Type B pancreatic cell (in vitro differentiated cells): ENCODE data around the gene FIBIN. TPM values are rescaled to one million over a fixed set of nuclear protein-coding genes. Genes with fewer than 3 reads are reported as not detected.
"Not testable (repeated sequence)": the region's sequence is repeated elsewhere in the genome, so short reads cannot be mapped to it uniquely, and the experiment has no call there.

Experiments used
- DNase-seq: peaks from one replicate; pipeline ENCODE4 v3.0.0; 2021; ENCODE audit warnings: mixed read lengths; ENCODE audit not compliant: unreplicated experiment; ENCODE audit errors: extremely low spot score
- H3K27ac Mint-ChIP-seq: 2 replicates; pipeline ENCODE4 v1.8.0; 2021; ENCODE audit warnings: mild to moderate bottlenecking, mixed read lengths
- H3K27me3 Mint-ChIP-seq: 2 replicates; pipeline ENCODE4 v1.8.0; 2021; ENCODE audit warnings: mixed read lengths
- H3K36me3 Mint-ChIP-seq: 2 replicates; pipeline ENCODE4 v1.8.0; 2021; ENCODE audit warnings: mixed read lengths
- H3K4me1 Mint-ChIP-seq: one replicate; pipeline ENCODE4 v1.8.0; 2021; ENCODE audit warnings: mixed read lengths; ENCODE audit not compliant: unreplicated experiment
- H3K4me3 Mint-ChIP-seq: 2 replicates; pipeline ENCODE4 v1.8.0; 2021; ENCODE audit warnings: mild to moderate bottlenecking, mixed read lengths
- H3K9me3 Mint-ChIP-seq: 2 replicates; pipeline ENCODE4 v1.8.0; 2021; ENCODE audit warnings: mixed read lengths
- total RNA-seq: library from RNA; stranded (reverse); gene quantifications from 2 replicates; pipeline ENCODE4 v1.2.1, GENCODE V29; 2021; ENCODE audit warnings: low replicate concordance
- TF ChIP-seq, protein P1 (sequence below): fragments of 200-600 bp; sonication (generic); conservative IDR thresholded peaks from 2 replicates; pipeline ENCODE4 v1.5.0; 2021; ENCODE audit warnings: antibody characterized with exemption, mild to moderate bottlenecking

Gene FIBIN
- total RNA-seq, 1 donor from 2014 or later, result 0.65 TPM

- DNase-seq, result no peak
- Mint-ChIP-seq H3K9me3 (no peaks in the 10 kb centered on the region), H3K27ac (no peak overlapping the region), H3K4me1 (peaks cover 17% of the 10 kb centered on the region), H3K27me3 (no peaks in the 10 kb centered on the region), H3K4me3 (no peak overlapping the region), H3K36me3 (no peaks in the 10 kb centered on the region)
- TF ChIP-seq, protein P1, sequence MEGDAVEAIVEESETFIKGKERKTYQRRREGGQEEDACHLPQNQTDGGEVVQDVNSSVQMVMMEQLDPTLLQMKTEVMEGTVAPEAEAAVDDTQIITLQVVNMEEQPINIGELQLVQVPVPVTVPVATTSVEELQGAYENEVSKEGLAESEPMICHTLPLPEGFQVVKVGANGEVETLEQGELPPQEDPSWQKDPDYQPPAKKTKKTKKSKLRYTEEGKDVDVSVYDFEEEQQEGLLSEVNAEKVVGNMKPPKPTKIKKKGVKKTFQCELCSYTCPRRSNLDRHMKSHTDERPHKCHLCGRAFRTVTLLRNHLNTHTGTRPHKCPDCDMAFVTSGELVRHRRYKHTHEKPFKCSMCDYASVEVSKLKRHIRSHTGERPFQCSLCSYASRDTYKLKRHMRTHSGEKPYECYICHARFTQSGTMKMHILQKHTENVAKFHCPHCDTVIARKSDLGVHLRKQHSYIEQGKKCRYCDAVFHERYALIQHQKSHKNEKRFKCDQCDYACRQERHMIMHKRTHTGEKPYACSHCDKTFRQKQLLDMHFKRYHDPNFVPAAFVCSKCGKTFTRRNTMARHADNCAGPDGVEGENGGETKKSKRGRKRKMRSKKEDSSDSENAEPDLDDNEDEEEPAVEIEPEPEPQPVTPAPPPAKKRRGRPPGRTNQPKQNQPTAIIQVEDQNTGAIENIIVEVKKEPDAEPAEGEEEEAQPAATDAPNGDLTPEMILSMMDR, result no peak
Measured at GRCh38 chr11:26958005-26958701, 35.8 kb upstream of the FIBIN start.

DNA sequence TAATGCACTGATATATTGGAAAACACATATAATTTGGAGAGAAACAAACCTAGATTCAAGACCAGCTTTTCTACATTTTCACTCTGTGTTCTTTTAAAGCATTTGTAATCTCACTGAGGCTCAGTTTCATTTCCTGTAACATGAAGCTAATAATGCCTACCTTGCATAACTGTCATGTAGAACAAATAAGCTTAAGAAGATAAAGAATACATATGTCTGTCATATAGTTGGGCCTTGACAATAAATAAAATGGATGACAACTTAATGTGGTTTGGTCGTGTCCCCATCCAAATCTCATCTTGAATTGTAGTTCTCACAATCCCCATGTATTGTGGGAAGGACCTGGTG is 35.2 kb upstream of the FIBIN start:
- no peak overlapping the region for H3K4me3 Mint-ChIP-seq
- no peaks in the 10 kb centered on the region for H3K27me3 Mint-ChIP-seq
- no peak overlapping the region for H3K27ac Mint-ChIP-seq
- no peaks in the 10 kb centered on the region for H3K9me3 Mint-ChIP-seq
- H3K36me3 Mint-ChIP-seq, result no peaks in the 10 kb centered on the region
- peaks cover 17% of the 10 kb centered on the region for H3K4me1 Mint-ChIP-seq
- TF ChIP-seq, protein P1, result no peak
- no peak for DNase-seq

DNA sequence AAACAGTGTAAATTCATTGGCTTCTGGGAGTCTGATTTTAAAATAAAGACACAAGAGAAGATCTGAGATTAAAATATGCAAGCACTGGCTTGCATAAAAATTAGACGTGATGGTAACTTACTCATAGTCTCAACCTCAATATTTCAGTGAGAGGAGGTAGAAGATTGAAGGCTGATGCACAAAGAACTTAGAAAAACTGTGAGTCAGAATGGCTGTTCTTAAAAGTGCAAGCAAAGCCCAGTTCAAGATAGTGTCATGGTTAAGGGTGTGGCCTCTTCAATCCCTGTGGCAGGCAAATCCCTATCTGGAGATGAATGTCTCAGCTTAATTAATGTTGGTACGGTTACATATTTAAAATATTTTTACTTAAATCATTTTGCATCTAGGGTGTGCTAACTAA is 33.6 kb upstream of the FIBIN start:
- TF ChIP-seq, protein P1, result no peak
- Mint-ChIP-seq H3K4me3 (no peak overlapping the region), H3K9me3 (no peaks in the 10 kb centered on the region), H3K36me3 (no peaks in the 10 kb centered on the region), H3K27ac (no peak overlapping the region), H3K27me3 (no peaks in the 10 kb centered on the region), H3K4me1 (peaks cover 12% of the 10 kb centered on the region)
- DNase-seq, result no peak

DNA sequence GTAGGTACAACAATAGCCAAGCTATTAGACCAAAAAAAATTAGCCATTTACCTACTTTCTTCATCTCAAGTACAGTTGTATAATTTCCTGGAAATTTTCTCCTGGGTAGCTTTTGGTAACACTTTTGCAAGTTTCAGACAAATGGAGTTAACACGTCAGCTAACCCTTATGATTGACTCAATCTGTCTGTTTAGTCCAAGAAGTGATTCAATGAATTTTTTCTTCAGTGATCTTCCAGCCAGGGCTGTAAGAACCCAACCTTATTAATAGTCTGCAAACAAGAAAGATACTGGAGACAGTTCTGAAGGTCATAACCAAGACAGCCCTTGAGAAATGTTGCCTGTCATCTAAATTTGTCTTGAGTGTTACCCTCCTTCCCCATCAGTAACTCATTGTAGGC is 30.1 kb upstream of the FIBIN start:
- TF ChIP-seq, protein P1, result no peak
- Mint-ChIP-seq H3K9me3 (no peaks in the 10 kb centered on the region), H3K36me3 (no peaks in the 10 kb centered on the region), H3K4me1 (peaks cover 5% of the 10 kb centered on the region), H3K27me3 (no peaks in the 10 kb centered on the region), H3K4me3 (no peak overlapping the region), H3K27ac (no peak overlapping the region)
- DNase-seq, result no peak

DNA sequence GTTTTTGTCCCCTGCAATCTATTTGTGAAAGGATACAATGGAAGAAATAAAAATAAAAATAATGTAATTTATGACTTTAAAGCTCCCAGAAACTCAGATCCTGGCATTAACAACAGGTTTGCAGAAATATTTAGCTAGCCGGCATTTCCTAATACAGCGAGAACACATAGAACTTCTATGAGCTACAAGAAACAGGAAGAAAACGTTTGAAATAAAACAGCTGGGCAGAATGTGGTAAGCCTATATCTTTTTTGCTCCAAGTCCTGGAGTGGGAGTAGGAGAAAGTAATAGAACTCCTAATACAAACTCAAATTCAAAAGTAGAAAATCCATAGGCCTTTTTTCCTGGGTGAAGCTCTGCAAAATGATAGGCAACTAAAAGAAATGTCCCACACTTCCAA is 29.6 kb upstream of the FIBIN start:
- no peaks in the 10 kb centered on the region for H3K9me3 Mint-ChIP-seq
- peak overlapping the region; percentile 83 for H3K4me3 Mint-ChIP-seq
- no peaks in the 10 kb centered on the region for H3K36me3 Mint-ChIP-seq
- no peak for DNase-seq
- no peaks in the 10 kb centered on the region for H3K4me1 Mint-ChIP-seq
- H3K27ac Mint-ChIP-seq, result no peak overlapping the region
- H3K27me3 Mint-ChIP-seq, result no peaks in the 10 kb centered on the region
- TF ChIP-seq, protein P1, result no peak

DNA sequence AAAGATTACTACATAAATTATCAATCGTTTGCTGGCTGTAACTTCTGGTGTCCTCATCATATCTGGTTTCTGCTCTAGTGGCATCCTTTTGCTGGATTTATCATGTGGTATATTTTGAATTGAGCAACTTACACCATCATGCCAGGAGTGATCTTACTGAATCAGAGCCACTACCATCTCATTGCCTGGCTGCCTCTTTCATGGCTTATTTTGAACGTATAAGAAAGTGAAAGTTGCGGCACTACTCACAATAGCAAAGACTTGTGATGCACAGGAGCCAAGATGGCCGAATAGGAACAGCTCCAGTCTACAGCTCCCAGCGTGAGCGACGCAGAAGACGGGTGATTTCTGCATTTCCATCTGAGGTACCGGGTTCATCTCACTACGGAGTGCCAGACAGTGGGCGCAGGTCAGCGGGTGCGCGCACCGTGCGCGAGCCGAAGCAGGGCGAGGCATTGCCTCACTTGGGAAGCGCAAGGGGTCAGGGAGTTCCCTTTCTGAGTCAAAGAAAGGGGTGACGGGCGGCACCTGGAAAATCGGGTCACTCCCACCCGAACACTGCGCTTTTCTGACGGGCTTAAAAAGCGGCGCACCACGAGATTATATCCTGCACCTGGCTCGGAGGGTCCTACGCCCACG is 28.9 kb upstream of the FIBIN start:
- H3K36me3 Mint-ChIP-seq, H3K4me1 Mint-ChIP-seq, DNase-seq, H3K27me3 Mint-ChIP-seq, H3K9me3 Mint-ChIP-seq: not testable (repeated sequence)
- Mint-ChIP-seq H3K4me3 (peak overlapping the region; percentile 83), H3K27ac (peak overlapping the region; percentile 77)
